GM21367 (cell line): ENCODE data around the gene IP6K3.

ENCODE experiments used
- ATAC-seq: cut with Tn5 transposase; IDR thresholded peaks from one replicate; pipeline ENCODE4 v1.9.1; 2021; ENCODE audit not compliant: unreplicated experiment

The IP6K3 gene, protein sequence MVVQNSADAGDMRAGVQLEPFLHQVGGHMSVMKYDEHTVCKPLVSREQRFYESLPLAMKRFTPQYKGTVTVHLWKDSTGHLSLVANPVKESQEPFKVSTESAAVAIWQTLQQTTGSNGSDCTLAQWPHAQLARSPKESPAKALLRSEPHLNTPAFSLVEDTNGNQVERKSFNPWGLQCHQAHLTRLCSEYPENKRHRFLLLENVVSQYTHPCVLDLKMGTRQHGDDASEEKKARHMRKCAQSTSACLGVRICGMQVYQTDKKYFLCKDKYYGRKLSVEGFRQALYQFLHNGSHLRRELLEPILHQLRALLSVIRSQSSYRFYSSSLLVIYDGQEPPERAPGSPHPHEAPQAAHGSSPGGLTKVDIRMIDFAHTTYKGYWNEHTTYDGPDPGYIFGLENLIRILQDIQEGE

DNA sequence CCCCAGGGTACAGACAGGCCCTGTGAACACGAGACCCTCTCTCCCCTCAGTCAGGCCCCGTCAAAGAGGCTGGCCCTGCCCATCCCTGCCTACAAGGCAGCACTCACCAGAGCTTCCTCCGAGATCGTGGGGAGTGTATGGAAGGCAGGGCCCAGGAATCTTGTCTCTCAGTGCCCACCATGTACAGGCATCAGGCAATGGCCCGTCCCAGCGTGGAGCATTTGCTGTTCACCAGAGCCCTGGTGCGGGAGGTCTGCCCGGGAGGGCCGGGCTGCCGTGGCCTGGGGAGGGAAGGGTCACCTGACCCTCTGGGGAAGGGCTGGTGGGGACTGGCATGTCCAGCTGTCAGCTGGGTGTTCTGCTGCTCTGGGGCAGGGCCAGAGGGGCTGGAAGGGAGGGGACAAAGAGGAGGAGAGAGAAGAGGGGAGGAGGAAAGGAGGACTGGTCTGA, at the start of gene IP6K3:
TSS of gene IP6K3 (minus strand) at position 255 of the 450 bp plus-strand sequence. CDS start 11,429 bp downstream, outside the sequence.
- no peak for ATAC-seq

DNA sequence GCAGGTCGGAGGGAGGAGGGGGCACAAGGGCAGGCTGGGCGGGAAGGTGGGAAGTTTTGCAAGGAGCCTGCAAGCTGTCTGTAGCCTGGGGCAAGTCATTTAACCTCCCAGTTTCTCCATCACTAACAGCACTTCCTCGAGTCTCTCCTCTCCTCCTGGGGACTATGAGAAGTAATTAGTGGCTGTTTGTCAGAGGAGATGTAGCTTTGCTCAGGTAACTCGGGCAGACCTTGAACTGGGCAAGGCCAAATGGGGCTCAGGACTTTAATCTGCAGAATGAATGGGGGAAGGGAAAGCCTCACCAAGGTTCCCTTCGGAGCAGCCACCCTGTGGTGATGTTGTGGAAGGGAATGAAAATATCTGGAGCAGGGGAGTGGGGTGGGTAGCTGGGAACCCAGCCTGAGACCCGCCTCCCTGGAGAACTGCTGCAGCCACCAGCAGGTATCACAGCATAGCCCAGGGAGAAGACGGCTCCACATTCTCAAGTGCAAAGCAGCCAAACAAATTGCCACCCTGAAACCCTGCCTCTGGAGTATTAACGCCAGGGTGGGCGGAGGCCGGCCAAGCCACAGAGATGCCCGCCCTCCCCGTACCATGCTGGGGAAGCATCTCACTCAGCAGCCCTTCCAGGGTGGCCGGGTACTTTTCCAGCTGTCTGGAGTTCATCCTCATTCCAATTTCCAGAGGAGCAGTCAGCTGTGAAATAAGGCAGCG, 48.4 kb upstream of the IP6K3 start:
- ATAC-seq: no peak

DNA sequence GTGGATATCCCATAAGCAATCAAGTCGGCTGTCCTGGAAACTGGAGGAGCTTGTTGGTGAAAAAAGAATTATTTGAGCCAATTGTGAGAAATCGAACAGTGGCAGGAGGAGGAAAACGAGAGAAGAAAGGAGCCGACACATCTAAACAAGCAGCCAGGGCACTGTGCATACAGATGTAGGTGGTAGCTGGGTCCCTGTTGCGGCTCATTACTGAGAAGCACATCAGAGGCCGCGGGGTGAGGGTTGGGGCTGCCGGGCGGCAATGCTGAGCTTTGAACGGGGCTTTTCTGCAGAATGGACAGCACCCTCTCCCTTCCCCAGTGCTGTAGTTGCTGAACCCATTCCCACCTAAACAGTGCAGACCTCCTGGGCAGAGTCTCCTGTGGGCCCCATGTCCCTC, 46.3 kb upstream of the IP6K3 start:
- no peak for ATAC-seq

DNA sequence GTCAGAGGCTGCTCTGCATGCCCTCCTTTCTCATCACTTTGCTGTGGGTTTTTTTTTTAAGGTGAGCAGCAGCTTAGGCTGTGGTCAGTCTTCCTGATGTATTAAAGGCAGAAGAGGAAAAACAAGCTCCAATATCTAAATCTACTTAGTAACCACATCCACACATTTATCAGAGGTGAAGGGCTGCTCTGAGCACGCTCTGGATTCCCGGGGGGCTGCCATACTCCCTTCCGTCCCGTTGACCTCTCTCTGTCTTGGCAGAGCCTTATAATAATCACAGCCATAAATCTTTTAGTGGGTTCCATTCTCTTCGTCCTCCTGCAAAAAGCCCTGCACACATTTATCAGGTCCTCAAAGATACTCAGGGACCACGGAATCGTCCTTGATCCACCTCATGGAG, 44.9 kb upstream of the IP6K3 start:
- no peak for ATAC-seq

DNA sequence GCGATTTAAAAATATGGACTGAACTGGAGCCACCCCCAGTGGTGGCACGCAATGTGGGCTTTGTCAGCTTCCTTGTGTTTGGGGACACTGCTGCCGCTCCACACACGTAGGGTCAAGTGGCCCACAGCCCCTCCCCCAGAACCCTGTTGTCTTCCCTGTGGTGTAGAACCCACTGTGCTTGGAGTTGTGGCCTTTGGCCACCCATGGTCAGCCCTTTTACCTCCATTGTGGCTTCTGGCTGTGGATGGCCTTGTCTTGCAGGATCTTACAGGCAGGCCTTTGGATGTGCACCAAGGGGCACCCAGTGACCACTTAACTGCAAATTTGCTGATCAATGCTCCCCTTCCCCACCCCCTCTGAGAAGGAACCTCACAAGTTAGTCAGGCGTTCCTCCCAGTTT, 44.2 kb upstream of the IP6K3 start:
- ATAC-seq: no peak

DNA sequence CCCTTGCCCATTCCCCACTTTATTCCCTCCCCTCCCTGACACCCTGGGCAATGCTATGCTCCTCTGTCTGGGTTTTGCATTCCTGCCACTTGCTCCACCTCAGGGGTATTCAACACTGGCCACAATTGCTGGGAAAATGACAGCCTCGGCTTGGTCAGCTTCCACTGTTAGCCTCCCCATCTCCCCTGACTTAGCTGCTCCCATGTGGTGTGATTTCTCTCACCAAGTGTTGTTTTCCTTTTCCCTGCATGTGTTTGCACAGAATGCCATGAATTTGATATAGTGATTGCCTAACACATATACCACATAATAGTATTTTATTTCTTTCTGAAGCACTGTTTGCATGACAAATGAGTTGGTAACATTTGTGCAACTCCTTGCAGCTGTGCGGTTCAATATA, 43.7 kb upstream of the IP6K3 start:
- ATAC-seq: no peak

DNA sequence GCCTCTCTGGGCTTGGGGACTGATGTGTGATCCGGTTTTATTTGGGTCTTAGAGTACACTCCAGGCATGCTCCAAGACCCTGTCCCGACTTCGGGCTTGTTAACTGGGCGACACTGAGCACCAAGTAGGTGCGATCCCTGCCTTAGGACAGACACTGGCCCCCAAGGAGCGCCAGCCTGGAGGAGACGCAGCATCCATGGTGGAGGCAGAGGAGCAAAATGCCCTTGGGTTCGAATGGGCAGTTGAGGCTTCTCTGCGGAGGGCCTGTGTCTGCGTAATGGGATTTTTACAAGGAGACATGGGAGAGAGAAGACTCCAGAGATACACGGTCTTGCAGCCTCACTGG, 42.8 kb upstream of the IP6K3 start:
- no peak for ATAC-seq

DNA sequence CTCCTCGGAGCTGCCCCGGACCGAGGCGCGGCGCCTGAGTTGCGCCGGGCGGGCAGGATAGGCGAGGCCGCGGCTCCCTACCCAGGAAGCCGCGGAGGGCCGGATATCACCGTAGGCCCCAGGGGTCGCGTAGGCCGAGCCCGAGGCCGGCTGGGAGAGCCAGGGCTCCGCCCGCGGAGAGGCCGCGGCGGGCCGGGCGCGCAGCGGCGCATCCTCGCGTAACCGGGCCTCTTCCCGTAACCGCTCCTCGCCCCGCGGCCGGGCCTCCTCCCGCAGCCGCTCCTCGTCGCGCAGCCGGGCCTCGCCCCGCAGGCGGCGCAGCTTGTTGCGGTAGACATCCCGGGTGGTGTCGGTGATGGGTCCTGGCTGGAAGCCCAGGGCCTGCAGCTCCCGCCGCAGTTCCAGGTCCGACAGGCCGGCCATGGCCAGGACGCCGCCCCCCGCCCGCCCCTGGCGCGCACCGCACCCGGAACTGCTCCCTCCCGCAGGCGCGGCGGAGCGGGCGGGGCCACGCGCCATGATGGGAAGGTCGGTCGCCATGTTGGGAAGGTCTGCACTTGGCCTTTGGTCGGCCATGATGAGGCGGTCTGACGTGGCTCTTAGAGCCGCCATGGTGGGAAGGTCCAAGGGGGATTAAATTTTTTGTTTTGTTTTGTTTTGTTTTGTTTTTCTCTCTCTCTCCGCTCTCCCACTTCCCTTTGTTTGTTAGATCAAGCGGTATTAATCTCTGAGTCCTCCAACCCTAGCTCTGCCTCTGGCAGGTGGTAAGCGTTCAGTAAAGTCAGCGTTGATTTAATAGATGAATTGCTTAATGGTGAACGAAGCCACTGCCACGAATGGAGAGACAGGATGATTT, 42.2 kb upstream of the IP6K3 start, which contains the start of gene LEMD2:
TSS of gene LEMD2 (minus strand) at position 437 of the 856 bp plus-strand sequence. CDS start at position 423, 14 bp downstream.
- peak; percentile 87 for ATAC-seq

DNA sequence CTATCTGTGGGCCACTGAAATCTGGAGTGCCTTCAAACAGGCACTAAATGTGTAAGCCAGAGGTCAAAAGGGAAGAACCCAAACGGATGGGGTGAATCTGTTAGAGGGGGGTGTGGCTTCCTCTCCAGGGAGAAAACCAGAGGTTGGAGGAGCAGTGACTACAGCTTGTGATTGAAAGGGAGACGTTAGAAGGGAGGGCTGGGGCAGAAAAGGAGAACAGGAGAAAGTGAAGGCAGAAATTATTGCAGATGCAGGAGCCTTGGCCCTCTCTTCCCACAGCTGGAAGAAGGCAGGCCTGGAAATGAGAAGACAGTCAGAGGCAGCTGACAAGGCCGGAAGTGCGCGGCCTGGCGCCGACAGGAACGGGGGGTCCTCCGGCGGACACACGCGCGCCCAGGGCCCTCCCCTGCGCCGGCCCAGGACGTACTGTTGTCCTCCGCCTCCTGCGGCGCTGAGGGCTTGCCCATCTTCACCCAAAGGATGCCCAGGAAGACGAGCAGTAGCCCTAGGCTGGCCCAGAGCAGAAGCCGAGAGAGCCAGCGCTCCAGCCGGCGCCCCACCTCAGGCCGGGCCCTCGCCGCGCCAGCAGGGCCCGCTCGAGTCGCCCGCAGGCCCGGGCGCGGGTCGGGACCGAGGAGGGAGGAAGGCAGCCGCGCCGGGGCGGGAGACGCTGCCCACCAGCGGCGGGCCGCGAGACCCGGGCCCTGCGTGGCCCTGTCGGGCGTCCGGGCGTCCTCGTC, 41.4 kb upstream of the IP6K3 start:
- ATAC-seq: peak; percentile 34

DNA sequence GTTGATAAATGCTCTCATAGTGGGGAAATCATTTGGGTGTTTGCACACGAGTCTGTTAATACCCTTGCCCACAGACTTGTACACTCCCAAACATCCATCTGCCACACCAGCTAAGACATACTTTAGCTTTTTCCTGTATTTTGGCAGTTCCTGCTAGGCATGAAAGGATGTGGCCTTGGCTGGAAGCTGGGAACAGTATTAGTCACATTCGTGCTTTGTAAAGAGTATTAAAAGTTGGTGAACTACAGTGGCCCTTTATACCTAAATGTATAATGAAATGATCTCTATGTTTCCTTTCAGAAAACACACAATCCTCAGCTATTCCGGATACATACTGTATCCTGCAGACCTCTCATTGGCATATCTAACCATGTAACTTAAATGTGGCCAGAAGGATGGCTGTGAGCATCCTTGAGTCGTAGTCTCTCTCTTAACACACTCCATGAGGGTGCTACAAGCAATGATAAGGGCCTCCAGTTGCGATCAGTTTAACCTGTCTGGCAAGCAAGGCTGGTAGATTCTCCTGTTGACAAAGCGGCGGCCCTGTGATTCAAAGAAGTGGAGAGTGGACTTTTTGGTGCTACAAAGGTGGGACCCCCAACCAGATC, 40.7 kb upstream of the IP6K3 start:
- no peak for ATAC-seq

DNA sequence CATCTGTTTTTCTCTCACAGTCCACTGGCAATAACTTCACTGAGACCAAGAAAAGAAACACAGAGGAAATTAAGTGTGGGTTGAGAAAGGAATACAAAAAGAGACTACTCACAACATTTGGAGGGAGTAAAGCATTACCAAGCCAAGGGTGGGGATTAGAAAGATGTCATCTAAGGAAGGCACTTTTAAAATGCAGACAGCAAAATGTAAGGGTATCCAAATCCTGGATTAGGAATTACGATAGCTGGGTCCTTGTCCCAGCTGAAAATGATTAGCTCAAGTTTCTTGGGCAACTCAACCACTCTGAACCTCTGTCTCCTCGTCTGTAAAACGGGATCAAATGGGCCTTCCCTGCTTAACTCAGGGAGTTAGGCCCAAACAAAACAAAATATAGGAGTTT, 40.0 kb upstream of the IP6K3 start:
- ATAC-seq: no peak

DNA sequence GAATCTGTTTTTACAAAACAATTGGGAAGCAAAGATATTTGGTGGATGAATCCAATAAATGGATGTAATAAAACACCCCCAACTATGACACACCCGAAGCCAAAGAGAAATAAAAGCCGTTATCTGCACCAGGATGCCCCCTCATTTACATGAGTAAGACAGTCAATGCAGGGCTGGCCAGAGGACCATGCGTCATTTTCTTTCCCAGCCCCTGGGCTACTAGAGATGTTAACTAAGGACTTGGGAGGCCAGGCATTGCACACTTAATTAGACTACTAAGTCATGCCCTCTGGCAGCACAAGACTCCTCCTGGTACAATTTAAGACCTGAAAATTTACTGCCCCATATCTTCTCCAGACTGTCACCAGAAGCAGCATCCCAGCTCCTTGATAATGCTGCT, 39.1 kb upstream of the IP6K3 start:
- ATAC-seq: no peak

DNA sequence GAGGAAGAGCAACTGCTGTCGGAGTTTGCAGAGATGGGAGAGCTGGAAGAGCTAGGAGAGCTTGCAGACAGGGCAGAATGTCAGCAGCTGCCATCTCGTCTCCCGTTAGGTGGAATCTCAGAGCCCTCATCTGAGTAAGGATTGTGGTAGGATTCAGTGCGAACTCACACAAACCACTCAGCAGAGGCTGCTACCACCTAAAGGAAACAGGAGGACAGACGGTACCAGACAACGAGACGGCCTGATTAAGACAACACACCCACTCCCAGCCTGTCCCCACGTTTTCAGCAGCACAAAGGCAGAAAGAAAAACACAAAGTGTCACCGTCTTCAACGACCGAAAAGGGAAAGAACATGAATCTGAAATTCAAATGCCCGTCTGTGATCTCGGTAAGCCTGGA, 38.1 kb upstream of the IP6K3 start:
- ATAC-seq: no peak

DNA sequence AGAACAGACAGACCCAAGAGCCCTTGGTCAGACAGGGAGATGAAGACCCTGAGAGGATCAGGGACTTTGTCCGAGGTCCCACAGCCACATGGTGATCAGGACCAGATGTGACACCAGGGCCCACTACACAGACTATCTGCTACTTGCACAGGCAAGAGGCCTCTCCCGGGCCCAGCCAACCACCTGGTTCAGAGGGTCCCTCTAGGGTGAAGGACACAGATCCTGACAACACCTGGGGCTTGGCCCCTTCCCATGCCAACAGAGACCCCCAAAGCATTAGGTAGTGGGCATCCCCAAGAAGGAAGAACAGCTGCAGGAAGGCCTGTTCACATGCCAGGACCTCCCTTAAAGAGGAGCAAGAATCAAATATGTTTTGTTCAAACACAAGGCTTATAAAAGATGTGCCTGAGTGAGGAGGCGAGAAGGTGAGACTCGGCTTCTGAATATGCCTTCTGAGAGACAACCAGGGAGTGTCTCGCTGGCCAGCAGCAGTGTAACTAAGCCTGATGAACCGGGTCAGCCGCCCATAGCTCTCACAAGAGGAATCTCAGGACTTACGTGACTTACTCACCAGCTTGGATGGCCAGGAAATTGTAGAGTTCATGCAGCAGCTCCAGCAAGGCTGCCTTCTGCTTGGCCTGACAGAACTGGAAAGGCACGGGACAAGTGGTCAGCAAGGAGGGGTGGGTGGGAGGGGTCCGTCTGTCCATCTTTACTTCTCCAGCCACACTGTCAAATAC, 37.2 kb upstream of the IP6K3 start:
- no peak for ATAC-seq

DNA sequence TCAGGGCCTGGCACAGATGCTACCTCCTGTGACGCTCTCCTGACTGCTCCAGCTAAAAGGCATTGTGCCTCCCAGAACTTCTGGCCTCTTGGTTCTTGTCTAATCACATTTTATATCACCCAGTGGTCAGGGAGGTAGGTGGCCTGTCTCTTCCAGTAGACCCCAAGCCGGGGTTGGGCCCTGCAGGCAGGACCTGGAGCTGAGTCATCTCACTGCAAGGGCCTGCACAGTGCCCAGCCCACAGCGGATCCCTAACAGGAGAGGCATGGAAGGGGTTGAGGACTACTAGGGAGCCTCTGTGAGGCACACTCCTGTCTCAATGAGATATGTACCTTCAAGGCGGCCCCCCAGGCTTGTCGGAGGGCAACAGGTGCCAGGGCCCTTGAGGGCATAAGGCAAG, 35.9 kb upstream of the IP6K3 start:
- no peak for ATAC-seq

DNA sequence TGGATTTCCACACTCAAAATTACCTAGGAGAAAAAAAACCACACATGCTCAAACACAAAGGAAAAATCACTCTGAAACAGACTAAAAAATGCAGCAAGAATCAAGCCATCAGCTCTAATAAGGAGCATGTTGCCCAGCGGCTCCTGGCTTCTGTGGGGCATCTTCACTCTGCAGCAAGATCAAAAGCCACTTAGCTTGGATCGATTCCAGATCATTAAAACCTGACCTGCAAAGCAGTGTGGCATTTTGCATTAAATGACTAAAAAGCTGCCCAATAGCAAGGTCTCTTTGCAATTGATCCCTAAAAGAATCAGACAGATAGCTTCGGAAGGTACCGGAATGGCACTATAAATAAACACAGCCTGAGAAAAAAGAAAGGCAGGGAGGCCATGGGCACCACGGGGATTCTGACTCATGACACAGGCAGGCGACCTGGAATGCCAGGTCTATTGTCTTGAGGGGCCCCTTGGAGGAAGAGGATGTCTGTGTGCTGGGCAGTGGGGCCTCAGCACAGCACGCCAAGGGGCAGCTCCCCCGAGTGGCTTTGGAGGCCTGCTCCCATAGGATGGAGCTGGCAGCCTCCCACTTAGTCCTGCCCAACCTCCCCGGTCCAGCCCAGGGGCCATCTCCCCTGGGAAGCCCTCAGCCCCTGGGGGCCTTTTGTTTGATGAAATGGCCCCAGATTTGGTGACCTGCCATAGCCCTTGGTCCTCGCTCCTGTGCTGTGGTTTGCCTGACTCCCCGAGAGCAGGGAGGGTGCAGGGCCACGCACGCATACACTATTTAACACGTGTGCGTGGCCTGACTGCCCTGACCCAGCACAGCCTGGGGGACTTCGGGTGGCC, 34.6 kb upstream of the IP6K3 start:
- no peak for ATAC-seq

DNA sequence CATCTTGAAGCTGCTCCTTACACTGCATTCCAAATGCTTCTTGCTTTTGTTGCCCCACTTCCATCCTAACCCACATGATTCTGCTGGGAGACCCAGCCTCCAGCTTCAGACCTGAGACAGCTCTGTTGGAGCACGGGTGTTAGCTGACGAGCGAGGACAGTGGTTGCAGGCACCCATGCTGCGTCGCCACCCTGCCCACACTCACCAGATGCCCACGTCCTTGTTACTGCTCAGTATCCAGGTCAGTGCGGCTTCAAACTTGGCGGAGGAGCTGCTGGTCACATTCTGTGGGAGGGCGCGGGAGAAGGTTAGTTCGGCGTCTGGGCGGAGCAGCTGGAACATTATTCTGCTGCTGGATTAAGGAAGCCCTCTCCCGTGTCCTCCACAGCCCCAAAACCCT, 33.2 kb upstream of the IP6K3 start:
- no peak for ATAC-seq

DNA sequence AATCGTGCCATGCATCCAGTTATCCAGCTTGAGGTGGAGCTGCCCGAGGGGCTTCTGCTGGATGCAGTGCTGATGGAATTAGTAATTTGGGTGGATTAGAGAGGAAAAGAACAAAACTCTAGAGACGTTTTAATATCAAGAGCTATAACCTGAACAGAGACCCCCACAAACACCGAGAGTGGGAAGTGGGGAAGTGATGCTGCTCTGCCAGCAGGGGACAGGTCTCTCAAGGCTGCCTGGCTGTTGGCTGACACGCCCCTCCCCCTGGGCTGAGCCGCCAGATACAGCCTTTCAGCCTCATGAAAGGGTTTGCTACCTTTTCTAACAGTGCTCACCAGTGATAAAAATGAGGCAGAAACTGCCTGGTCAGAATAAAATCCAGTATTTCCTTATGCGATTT, 32.6 kb upstream of the IP6K3 start:
- no peak for ATAC-seq
